SJCRH30 (cell line): ENCODE measurements around the gene RSPH3. TPM values are rescaled to one million over a fixed set of nuclear protein-coding genes. Genes with fewer than 3 reads are reported as not detected.
"Not testable (repeated sequence)": the region's sequence is repeated elsewhere in the genome, so short reads cannot be mapped to it uniquely, and the experiment has no call there.

Source experiments
- DNase-seq, 2 experiments: peaks; one replicate each; pipeline ENCODE4 v3.0.0-alpha.2; 2015 to 2020
- H3K27ac ChIP-seq: fragments of 250-450 bp; sonication (Bioruptor Pico); 2 replicates; pipeline ENCODE4 v1.5.1; 2020; ENCODE audit warnings: mild to moderate bottlenecking, moderate library complexity
- H3K27me3 ChIP-seq: fragments of 250-450 bp; sonication (Bioruptor Pico); 2 replicates; pipeline ENCODE4 v1.5.1; 2020; ENCODE audit warnings: mild to moderate bottlenecking, moderate library complexity
- H3K36me3 ChIP-seq: fragments of 250-450 bp; sonication (Bioruptor Pico); 2 replicates; pipeline ENCODE4 v1.5.1; 2020; ENCODE audit warnings: mild to moderate bottlenecking, moderate library complexity
- H3K4me1 ChIP-seq: fragments of 250-450 bp; sonication (Bioruptor Pico); 2 replicates; pipeline ENCODE4 v1.5.1; 2020; ENCODE audit warnings: mild to moderate bottlenecking, moderate library complexity
- H3K4me3 ChIP-seq: fragments of 250-450 bp; sonication (Bioruptor Pico); 2 replicates; pipeline ENCODE4 v1.5.1; 2020; ENCODE audit warnings: mild to moderate bottlenecking, moderate library complexity
- H3K9me3 ChIP-seq: fragments of 250-450 bp; sonication (Bioruptor Pico); replicated peaks from 2 replicates; pipeline ENCODE4 v1.5.1; 2020; ENCODE audit warnings: mild to moderate bottlenecking, moderate library complexity
- total RNA-seq: library from RNA; depleted of rRNA; stranded (reverse); fragments of >200 nt; shearing (Covaris generic); gene quantifications from 2 replicates; pipeline ENCODE4 v1.2.3, GENCODE V29; 2014

The RSPH3 gene
- total RNA-seq, 1 experiment from 2014 or later: 1.8 TPM

DNA sequence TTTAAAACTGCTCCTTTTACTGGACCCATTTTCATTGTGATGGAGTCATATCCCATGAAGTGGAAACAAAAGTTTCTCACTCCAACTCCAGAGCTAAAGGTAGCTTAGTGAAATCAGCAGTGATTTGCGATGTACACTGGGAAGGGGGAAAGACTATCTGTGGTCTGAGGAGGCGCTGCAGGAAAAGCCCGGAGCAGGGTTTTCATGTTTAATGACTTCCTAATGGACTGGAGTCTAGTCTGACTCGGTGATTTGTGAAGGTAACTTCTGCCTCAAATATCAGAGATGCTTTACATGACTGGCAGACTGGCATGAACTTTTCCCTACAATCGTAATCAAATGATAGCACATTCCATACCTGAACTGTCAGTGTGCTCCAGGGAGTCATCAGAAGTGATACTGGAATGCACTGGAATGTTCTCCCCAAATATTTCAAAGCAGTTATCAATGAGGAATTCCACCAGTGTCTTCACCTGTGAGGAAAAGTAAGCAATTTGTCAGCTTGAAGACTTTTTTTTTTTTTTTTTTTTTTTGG, 37.8 kb upstream of the RSPH3 start:
- Histone ChIP-seq H3K9me3 (no peaks in the 10 kb centered on the region), H3K4me3 (no peak overlapping the region), H3K27me3 (no peaks in the 10 kb centered on the region), H3K27ac (no peak overlapping the region), H3K36me3 (no peaks in the 10 kb centered on the region), H3K4me1 (peaks cover 2% of the 10 kb centered on the region; the same call in 1 of the 2 replicates)
- no peak for DNase-seq

DNA sequence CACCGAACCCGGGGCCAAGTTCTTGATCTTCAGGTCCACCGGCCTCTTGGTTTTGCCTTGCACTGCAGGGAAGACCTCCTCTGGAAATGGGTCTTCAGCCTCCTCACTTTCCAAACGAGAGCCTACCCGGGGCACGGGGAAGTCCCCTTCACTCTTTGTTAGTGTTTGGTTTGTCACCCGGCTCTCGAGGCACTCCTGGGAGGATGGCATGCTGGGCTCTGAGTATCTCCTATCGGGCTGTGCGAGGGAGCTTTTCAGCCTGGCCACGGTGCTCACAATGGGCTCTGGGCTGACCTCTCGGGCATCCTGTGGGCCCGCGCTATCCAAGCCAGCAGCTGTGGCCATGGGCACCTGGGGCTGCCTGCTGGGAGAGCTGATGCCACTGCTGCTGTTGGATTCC, 36.7 kb upstream of the RSPH3 start:
- Histone ChIP-seq H3K27me3 (no peaks in the 10 kb centered on the region), H3K36me3 (no peaks in the 10 kb centered on the region), H3K4me1 (no peaks in the 10 kb centered on the region), H3K27ac (no peak overlapping the region), H3K4me3 (no peak overlapping the region), H3K9me3 (no peaks in the 10 kb centered on the region)
- DNase-seq: no peak

DNA sequence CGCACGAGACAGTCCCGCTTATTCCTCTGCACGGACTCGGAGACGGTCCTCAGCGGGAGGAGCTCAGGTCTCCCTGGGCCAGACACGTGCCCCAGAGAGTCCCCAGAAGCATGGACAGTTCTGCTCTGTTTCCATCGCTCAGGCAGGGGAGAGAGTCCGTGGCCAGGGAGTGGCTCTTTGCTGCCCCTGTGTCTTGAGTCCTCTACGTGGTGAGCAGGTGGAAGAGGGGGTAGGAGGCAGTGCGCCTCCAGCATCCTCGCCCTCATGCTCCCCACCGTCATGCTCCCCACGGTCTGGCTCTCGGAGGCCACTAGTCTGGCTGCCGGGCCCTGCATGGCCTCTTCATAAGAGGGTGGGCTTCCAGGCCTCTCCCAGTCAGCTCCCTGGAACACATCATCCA, 35.9 kb upstream of the RSPH3 start:
- Histone ChIP-seq H3K4me3 (no peak overlapping the region), H3K4me1 (no peaks in the 10 kb centered on the region), H3K27ac (no peak overlapping the region), H3K9me3 (no peaks in the 10 kb centered on the region), H3K27me3 (no peaks in the 10 kb centered on the region), H3K36me3 (no peaks in the 10 kb centered on the region)
- no peak for DNase-seq

DNA sequence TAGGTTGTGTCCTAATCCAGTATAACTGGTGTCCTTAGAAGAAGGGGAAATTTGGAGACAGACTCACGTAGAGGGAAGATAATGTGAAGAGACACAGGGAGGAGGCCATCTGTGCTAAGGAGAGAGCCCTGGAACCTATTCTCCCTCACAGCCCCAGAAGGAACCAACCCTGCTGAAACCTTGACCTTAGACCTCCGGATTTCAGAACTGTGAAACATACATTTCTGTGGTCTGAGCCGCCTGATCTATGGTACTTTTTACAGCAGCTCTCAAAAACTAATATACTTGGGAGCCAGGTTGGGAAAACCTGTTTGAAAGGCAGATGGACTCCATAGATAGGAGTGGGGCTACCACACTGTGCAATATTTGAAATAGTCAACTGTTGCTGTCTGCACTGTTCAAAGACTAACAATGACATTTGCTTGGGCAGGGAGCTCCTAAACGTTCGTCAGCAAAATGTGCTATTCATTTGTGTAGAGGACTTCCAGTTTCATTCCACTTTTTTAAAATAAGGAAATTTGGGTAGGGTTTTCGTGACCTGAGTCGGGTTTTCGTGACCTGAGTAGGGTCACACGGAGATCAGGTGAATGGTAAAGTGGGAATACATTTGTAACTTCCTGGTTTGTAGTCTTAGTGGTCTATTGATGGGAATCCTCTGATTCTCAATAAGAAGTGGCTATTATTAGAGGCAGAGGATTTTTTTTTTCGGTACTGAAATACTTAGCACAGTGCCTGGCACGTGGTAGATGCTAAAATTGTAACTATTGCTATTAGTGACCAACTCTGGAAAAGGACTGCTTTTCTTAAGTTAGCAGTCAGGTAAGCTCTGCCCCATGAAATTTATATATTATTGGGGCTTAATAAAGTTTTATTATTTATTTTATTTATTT, 33.4 kb upstream of the RSPH3 start:
- H3K4me3 ChIP-seq: no peak overlapping the region
- no peaks in the 10 kb centered on the region for H3K27me3 ChIP-seq
- H3K9me3 ChIP-seq: no peaks in the 10 kb centered on the region
- H3K27ac ChIP-seq: no peak overlapping the region
- no peak for DNase-seq
- no peaks in the 10 kb centered on the region for H3K36me3 ChIP-seq
- H3K4me1 ChIP-seq: no peaks in the 10 kb centered on the region

DNA sequence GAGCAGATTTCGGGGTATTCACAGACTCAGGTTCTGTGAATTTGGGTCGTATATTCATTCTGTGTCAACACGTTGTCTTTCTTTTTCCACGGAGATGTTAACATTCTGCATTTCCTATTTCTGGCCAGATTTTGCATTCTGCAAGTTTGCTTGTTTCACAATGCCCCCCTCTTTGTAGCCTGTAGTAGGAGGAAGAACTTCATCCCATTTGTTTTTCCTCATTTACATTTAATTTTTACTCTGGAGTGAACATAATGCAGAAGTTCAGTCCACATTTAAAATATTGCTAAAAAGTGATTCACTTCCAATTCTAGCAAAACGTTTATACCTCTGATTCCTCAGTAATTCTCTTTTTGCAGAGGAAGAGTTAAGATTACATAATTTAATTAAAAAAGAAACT, 31.8 kb upstream of the RSPH3 start:
- no peak overlapping the region for H3K27ac ChIP-seq
- no peaks in the 10 kb centered on the region for H3K9me3 ChIP-seq
- H3K36me3 ChIP-seq: no peaks in the 10 kb centered on the region
- H3K4me1 ChIP-seq: no peaks in the 10 kb centered on the region
- H3K4me3 ChIP-seq: no peak overlapping the region
- H3K27me3 ChIP-seq: no peaks in the 10 kb centered on the region
- no peak for DNase-seq

DNA sequence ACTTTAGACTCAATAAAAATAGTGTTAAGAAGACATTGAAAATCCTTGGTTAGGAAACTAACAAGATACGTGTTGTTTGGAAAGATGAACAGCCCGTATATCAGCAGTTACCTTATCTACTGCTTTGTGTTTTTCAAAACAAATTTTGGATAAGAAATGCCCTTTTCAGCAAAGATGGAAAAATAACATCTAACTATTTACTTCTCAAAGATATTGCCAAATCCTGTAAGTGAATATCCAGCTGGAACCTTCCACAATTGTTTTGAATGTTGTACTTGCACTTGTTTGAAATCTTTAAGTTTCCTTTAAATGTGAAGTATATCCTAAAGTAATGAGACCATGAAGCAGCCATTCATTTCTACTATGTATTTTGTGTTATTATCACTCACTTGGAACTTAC, 30.2 kb upstream of the RSPH3 start:
- DNase-seq: no peak
- Histone ChIP-seq H3K9me3 (peaks cover 1% of the 10 kb centered on the region; the same call in 1 of the 2 replicates), H3K27me3 (no peaks in the 10 kb centered on the region), H3K27ac (no peak overlapping the region), H3K4me3 (no peak overlapping the region), H3K4me1 (no peaks in the 10 kb centered on the region), H3K36me3 (no peaks in the 10 kb centered on the region)

DNA sequence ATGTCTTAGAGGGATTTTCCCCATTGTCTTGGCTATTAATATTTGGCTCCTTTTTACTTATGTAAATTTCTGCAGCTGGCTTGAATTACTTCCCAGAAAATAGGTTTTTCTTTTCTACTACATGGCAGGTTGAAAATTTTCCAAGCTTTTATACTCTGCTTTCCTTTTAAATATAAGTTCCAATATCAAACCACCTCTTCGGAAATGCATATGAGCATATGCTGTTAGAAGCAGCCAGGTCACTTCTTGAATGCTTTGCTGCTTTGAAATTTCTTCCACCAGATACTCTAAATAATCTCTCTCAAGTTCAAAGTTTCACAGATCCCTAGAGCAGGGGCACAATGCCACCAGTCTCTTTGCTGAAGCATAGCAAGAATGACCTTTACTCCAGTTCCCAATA, 25.2 kb upstream of the RSPH3 start:
- not testable (repeated sequence) for DNase-seq, H3K27me3 ChIP-seq, H3K4me1 ChIP-seq, H3K36me3 ChIP-seq, H3K9me3 ChIP-seq, H3K27ac ChIP-seq, H3K4me3 ChIP-seq

DNA sequence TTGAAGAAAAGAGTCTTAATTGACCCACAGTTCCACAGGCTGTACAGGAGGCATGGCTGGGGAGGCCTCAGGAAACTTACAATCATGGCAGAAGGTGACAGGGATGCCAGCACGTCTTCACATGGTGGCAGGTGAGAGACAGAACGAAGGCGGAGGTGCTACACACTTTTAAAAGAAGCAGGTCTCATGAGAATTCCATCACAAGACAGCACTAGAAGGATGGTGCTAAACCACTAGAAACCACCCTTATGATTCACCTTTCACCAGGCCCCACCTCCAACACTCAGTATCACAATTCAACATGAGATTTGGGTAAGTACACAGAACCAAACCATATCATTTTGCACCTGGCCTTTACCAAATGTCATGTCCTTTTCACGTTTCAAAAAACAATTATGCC, 23.9 kb upstream of the RSPH3 start:
- no peak for DNase-seq
- H3K9me3 ChIP-seq: peaks cover 2% of the 10 kb centered on the region; the same call in 1 of the 2 replicates
- no peak overlapping the region for H3K27ac ChIP-seq
- no peak overlapping the region for H3K4me3 ChIP-seq
- no peaks in the 10 kb centered on the region for H3K27me3 ChIP-seq
- no peaks in the 10 kb centered on the region for H3K4me1 ChIP-seq
- H3K36me3 ChIP-seq: no peaks in the 10 kb centered on the region

DNA sequence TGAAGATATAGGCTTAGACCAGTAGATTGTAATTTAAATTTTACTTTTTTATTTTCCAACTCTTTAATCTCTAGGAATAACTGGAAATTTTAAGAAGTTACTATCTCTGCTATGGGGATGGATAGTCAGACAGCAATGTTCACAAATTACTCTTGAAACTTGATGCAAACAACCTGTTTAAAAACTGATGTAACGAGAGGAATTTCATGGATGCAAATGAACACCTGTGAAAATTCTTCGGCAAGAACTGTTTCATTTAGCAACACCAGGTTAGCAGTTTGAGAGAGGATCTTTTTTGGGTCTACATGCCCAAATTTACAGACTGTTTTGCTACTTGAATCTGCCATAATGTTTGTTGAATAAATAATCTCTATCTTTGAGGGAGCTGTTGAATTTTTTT, 20.0 kb upstream of the RSPH3 start:
- no peak overlapping the region for H3K4me3 ChIP-seq
- no peaks in the 10 kb centered on the region for H3K36me3 ChIP-seq
- no peaks in the 10 kb centered on the region for H3K27me3 ChIP-seq
- H3K9me3 ChIP-seq: 0 out of 2 replicates have a peak, but pooled peaks cover 2% of the 10 kb centered on the region
- no peaks in the 10 kb centered on the region for H3K4me1 ChIP-seq
- no peak overlapping the region for H3K27ac ChIP-seq
- no peak for DNase-seq

DNA sequence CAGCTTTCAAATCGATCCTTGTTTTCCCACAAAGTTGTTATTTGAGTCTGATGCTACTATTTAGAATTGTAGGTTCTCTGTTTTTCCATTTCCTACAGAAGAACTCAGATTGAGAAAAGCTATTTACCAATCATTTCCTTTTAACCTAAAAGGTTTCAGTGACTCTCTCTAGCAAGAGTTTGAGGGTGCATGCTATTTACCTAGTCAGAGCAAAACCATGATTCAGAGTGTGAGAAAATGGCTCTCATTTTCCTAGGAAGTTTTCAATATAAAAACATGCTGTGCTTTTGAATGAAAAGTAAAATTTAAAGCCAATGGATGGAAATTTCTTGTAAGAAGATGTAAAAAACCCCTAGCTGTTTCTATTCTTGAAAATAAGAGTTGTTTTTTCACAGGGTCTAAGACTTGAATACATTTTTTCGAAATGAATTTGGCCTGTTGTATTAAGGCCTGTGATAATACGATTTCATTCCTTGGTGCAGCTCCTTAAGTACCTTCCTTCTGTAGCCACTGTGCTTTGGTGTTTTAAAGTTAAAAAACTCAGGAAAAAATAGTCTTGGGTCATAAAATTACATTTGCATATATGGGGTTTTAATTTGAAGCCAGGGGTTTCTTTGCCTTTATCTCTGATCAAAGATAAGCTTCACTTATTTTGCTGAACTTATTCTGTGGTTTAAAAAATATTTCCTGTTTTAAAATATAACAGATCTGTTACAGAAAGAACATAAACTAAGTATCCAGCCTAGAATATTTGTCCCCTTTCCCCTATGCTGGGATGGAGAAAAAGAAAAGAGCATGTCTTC, 18.0 kb upstream of the RSPH3 start:
- no peaks in the 10 kb centered on the region for H3K27me3 ChIP-seq

DNA sequence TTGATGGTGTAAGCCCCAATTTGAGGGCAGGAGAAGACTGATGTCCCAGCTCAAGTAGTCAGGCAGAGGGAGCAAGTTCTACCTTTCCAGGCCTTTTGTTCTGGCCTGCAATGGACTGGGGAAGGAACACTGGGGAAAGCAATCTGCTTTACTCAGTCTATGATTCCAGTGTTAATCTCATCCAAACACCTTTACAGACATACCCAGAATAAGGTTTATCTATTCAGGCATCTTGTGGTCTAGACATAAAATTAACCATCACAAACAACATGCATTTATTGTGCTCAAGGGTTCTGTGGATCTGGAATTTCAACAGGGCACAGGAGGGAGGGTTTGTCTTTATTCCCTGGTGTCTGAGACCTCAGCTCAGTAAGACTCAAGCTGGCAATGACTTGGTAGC, 14.4 kb upstream of the RSPH3 start:
- Histone ChIP-seq H3K27ac (no peak overlapping the region), H3K4me3 (no peak overlapping the region), H3K36me3 (no peaks in the 10 kb centered on the region), H3K27me3 (no peaks in the 10 kb centered on the region), H3K9me3 (0 out of 2 replicates have a peak, but pooled peaks cover 2% of the 10 kb centered on the region), H3K4me1 (0 out of 2 replicates have a peak, but pooled peaks cover 4% of the 10 kb centered on the region)
- DNase-seq: no peak

More for the DNA sequence above, 18.0 kb upstream of the RSPH3 start:
- H3K27ac ChIP-seq: no peak overlapping the region
- 0 out of 2 replicates have a peak, but pooled peaks cover 2% of the 10 kb centered on the region for H3K9me3 ChIP-seq
- DNase-seq: no peak
- H3K4me3 ChIP-seq: no peak overlapping the region
- no peaks in the 10 kb centered on the region for H3K4me1 ChIP-seq
- H3K36me3 ChIP-seq: no peaks in the 10 kb centered on the region

DNA sequence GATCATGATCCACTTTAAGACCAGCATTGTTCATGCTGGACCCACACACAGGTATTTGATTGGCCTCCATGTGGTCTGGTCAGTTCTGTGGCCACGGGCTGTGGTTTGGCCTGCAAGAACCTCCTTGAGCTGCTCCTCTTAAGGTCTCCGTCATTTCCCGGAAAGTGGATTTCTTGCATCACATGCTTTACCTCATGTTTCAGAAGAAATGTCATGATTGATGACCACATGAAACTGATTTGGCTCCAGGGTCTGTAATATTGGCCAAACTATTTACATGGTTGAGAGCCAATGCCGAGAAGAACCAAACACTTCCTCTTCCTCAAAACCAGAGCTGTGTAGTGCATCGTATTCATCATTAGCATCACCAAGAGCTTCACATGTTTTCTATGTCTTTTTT, 13.2 kb upstream of the RSPH3 start:
- Histone ChIP-seq H3K27ac (no peak overlapping the region), H3K9me3 (0 out of 2 replicates have a peak, but pooled peaks cover 2% of the 10 kb centered on the region), H3K4me1 (0 out of 2 replicates have a peak, but pooled peaks cover 4% of the 10 kb centered on the region), H3K27me3 (no peaks in the 10 kb centered on the region), H3K36me3 (no peaks in the 10 kb centered on the region), H3K4me3 (no peak overlapping the region)
- DNase-seq: no peak

DNA sequence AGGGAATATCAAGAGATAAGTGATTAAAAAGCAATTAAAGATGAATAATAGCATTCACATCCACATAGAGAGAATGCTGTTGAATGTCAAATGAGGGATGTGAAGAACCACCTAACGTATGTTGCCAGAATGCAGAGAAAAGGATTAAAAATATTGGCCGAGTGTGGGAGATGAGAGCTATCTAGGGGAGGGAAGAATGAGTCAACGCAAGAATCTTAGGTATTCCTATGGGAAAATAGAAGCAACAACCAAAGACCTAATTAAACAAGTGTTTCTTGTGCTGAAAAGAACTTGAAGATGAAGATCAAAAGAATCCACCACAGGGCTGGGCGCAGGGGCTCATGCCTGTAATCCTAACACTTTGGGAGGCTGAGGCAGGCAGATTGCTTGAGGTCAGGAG, 12.2 kb upstream of the RSPH3 start:
- Histone ChIP-seq H3K9me3 (0 out of 2 replicates have a peak, but pooled peaks cover 2% of the 10 kb centered on the region), H3K27ac (no peak overlapping the region), H3K27me3 (no peaks in the 10 kb centered on the region), H3K4me1 (0 out of 2 replicates have a peak, but pooled peaks cover 4% of the 10 kb centered on the region), H3K4me3 (no peak overlapping the region), H3K36me3 (no peaks in the 10 kb centered on the region)
- no peak for DNase-seq

DNA sequence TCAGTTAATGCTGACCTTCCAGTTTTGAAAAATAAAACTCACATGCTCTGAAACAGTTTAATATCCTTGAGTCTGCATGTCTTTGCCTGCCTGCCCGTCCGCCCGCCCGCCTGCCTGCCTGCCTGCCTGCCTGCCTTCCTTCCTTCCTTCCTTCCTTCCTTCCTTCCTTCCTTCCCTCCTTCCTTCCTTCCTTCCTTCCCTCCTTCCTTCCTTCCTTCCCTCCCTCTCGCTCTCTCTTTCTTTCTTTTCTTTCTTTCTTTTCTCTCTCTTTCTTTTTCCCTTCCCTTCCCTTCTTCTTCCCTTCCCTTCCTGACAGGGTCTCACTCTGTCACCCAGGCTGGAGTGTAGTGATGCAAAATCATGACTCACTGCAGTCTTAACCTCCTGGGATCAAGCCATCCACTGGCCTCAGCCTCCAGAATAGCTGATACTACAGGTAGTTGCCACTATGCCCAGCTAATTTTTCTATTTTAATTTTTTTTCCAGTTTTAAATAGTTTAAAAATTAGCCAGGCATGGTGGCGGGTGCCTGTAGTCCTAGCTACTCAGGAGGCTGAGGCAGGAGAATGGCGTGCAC, 10.1 kb upstream of the RSPH3 start:
- H3K9me3 ChIP-seq, H3K4me1 ChIP-seq, H3K36me3 ChIP-seq, H3K4me3 ChIP-seq, H3K27ac ChIP-seq, DNase-seq, H3K27me3 ChIP-seq: not testable (repeated sequence)
